Measurements from ENCODE around the gene COL8A2.
"Not testable (repeated sequence)": the region's sequence is repeated elsewhere in the genome, so short reads cannot be mapped to it uniquely, and the experiment has no call there.

Gene COL8A2

DNA sequence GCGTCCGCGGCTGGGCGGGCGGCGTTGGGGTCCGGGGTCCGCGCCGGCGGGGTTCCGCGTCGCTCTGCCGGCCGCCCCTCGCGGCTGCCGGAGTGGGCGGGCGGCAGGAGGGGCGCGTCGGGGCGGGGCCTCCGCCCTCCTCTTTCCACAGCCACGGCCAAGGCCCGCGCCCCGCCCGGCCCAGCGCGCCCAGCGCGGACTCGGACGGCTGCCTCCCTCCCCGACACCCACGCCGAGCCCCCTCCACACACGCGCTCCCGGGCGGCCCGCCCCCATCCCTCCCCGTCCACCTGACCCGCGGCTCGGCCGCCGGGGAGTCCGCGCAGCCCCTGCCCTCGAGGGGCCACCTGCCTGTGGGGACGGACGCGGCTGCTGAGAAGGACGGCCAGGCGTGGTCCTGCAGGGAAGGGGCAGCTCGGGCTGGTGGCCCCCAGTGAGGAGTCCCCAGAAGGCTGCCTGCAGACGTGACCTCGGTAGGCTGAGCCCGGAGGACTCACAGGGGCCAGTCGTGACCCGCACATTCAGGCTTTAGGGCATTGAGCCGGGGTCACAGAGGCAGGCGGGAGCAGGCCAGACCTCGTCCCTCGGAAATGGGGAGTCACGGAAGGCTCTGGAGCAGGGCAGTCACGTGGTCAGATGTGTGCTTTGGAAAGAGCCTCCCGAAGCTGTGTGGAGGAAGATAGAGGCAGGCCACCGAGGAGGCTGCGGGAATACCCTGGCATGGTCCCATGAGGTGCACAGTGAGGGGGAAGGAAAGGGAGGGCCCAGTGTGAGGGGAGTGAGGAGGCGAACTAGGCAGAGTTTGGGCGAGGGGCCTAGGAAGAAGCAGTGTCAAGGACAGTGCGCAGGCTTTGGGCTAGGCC, at the start of gene COL8A2:
Gene COL8A2, minus strand, starts transcription at position 94 of the 863 bp plus-strand sequence. CDS start 24,980 bp downstream, outside the sequence.
- DNase-seq (ENCODE audit: low spot score): no peak

DNA sequence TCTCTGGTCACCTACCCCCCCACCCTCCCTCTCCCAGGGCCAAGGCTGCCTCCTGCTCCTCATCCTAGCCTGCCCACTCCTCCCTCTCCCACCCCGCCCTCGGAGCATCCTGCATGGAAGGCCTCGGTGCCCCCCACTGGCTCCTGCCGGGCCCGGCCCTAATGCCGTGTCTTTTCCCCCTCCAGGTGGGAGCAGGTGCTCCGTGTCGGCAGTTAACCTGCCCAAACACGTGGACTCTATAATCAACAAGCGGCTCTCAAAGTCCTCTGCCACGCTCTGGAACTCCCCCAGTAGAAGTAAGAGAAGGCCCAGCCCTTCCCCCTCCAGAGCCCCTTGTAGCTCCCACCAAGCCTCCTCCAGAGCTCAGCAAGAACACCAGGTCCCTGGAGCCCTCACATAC, 49.7 kb upstream of the COL8A2 start:
- DNase-seq (ENCODE audit: low spot score): no peak

DNA sequence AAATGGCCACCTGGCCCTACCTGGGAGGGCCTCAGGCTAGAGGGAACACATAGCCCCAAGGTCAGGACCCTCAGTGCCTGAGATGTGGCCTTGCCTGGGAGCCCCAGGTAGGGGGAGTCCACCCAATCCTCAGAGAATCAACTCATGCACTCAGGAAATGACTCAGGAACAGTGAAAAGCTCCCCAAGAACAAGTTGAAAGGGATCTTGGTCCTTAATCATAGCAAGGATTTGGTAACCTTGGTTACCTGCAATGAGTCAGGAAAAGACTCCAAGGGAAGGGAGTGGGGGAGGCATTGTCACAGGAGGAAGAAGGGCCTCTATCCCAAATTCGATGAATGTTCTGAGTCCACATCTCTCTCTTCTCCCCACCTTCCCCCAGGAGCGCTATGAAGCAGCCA, 48.0 kb upstream of the COL8A2 start:
- no peak for DNase-seq (ENCODE audit: low spot score)

DNA sequence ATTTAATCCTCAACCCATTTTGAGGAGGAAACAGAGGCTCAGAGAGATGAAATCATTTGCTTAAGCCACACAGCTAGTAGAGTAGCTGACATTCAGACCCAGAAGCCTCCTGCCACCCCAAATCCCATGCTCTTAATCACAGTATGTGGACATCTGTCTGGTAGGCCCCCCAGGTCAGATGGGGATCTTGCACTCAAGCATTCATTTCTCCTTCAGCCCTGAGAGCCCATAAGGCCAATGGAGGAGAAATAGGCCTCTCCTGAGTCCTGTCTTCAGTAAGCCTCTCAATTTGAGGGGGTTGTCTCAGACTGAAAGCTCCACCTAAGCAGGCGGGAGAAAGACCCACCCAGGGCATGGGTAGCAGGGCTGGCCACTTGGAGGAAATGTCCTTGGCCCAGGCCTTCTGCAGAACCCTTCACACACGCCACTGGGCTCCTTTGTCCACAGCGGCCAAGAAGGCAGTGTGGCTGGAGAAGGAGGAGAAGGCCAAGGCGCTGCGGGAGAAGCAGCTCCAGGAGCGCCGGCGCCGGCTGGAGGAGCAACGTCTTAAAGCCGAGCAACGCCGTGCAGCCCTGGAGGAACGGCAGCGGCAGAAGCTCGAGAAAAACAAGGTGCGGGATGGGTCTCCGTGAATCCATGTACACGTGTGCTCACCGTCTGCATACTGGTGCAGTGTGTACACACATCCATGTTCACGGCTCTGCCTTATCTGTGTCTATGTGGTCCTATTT, 47.2 kb upstream of the COL8A2 start:
- DNase-seq (ENCODE audit: low spot score): no peak

DNA sequence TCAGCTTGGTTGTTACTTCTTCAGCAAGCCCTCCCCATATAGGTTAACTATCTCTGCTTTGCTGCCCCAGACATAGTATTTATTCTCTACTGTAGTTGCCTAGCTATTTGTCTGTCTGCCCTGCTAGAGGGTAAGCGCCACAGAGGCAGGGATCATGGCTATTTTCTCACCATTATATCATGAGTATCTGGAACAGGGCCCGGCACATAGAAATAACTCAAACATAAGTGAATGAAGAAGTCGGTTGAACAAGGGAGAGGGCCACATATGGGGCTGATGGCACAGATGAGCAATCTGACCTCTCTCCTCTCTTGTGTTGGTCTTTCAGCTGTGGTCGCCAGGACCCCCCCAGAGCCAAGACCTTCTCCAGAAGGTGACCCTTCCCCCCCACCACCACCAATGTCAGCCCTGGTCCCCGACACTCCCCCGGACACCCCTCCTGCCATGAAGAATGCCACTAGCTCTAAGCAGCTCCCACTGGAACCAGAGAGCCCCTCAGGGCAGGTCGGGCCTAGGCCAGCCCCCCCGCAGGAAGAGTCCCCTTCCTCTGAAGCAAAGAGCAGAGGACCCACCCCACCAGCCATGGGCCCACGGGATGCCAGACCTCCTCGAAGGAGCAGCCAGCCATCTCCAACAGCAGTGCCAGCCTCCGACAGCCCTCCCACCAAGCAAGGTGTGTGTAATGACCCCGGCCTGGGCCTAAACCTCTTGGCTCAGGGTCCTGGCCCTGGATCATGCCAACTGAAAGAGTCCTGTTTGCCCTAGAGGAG, 45.8 kb upstream of the COL8A2 start:
- no peak for DNase-seq (ENCODE audit: low spot score)

DNA sequence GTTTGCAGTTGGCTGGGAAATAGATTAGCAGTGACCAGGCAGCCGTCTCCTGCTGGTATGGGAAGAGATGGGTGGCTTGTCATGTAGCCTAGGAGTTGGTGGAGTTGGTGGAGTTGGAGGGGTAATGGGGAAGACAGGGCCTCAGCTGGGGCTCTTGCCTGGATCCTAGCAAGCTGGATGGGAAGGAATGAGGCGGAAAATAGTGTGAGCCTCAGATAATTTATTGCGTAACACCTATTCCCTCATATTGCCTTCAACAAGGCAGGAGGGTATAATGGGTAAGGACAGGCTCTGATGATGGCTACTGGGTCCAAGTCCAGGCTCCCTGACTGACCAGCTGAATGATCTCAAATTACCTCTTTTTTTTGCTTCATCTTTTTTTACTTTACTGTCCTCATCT, 43.5 kb upstream of the COL8A2 start:
- no peak for DNase-seq (ENCODE audit: low spot score)

DNA sequence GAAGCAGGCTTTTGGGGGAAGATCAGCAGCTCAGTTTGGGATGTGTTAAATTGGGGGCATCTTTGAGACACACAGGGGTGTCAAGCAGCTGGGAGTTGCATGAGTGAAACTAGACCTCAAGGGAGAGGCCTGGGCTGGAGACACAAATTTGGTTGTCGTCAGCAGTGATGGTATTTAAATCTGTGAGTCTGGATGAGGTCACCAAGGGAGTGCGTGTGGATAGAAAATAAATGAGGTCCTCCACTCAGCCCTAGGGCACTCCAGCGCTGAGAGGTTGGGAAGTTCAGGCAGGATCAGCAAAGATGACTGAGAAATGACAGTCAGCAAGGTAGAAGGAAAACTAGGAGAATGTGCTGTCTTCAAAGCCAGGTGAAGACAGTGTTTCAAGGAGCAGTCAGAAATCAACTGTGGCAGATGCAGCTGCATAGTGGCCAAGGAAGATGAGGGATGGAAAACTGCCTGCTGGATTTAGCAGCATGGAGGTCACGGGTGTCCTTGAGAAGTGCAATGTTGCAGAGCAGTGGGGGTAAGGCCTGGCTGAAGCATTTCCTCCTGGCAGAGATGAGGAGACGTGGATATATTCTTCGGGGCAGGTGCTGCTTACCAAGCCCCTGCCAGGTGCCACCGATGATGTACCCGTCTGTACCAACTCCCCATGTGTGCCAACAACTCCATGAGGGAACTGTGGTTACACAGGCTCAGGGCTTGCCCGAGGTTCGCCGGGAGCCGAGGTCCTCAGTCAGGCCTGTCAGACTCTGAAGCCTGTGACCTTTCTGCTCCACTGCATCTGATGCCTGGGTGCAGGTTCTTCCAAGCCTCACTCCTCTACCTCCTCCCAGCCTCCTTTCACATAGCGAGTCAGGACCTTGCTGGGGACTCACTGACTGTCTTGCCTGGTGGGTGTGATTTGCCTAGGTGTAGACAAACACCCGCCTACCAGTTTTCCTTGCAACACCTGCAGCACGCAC, 42.2 kb upstream of the COL8A2 start:
- DNase-seq (ENCODE audit: low spot score): no peak

DNA sequence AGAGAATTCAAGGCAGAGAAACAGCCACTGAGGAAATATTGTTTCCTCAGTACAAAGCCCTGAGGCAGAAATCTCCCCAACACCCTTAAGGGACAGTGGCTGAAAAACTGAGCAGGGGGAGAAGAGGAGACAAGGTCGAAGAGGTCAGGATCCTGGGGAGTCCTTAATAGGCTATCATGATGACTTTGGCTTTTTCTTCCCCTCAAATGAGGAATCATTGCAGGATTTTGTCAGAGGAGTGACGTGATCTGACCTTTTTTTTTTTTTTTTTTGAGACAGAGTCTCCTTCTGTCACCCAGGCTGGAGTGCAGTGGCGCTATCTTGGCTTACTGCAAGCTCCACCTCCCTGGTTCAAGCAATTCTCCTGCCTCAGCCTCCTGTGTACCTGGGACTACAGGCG, 41.1 kb upstream of the COL8A2 start:
- no peak for DNase-seq (ENCODE audit: low spot score)

DNA sequence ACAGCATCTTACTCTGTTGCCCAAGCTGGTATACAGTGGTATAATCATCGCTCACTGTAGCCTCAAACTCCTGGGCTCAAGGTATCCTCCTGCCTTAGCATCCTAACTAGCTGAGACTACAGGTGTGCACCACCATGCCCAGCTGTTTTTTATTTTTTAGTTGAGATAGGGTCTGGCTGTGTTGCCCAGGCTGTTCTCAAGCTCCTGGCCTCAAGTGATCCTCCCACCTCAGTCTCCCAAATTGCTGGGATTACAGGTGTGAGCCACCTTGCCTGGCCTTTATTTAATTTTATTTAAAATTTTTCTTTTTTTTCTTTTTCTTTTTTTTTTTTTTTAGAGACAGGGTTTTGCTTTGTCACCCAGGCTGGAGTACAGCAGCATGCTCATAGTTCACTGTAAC, 40.1 kb upstream of the COL8A2 start:
- DNase-seq (ENCODE audit: low spot score): no peak

DNA sequence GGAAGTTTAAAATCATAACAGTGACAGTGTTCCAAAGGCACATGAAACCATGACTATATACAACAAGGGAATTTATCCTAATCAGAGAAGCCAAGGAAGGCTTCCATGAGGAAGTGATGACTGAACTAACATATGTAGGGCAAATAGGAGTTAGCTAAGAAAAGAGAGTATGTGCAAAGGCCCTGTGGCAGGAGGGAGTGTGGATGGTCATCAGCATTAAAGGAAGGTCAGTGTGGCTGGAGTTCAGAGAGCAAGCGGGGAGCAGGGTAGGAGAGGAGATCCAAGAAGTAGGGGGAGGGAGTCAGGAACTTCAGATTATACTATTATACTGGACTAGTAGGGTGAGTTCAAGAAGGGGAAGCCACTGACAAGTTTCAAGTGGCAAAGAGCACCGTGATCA, 39.3 kb upstream of the COL8A2 start:
- no peak for DNase-seq (ENCODE audit: low spot score)

DNA sequence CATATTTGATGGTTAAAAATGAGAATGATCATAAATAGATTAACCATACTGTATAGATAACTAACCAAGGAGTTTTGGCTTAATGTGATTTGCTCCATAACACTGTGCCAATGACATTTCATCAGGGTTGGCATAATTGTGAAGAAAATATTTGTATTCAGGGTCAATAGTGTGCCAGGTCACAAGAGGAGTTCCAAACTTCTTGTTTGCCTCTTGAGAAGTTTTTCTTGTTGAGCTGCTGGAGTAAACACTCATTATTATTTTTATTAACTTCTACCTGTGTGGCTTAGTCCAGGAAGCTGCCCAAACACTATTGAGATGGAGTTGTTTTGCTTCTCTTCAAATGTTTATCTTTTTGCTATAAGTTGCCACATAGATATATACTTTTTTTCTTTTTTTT, 38.4 kb upstream of the COL8A2 start:
- DNase-seq (ENCODE audit: low spot score): no peak

DNA sequence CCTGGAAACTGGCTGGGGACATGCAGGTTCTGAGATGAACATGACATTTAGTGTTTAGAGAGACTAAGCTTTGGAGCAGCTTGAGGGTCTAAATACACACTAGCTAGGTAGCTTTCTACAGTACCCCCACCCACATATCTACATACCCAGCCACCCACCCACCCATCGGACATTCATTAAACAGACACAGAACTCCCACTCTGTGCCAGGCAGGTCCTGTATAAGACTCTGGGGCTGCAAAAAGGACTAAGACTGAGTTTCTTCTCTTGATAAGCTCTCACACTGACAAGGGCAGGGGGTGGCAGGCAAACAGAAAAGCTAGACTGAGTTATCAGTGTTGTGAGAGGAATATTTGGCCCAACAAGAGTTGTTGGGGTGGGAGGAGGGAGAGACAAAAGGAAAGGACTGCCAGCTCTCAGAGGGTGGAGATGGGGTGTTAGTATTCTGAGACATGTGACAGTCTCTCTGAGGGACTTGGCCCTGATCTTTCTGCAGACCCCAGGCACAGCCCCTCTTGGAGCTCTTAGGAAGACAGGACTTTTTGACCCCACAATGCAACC, 37.7 kb upstream of the COL8A2 start:
- DNase-seq (ENCODE audit: low spot score): no peak

DNA sequence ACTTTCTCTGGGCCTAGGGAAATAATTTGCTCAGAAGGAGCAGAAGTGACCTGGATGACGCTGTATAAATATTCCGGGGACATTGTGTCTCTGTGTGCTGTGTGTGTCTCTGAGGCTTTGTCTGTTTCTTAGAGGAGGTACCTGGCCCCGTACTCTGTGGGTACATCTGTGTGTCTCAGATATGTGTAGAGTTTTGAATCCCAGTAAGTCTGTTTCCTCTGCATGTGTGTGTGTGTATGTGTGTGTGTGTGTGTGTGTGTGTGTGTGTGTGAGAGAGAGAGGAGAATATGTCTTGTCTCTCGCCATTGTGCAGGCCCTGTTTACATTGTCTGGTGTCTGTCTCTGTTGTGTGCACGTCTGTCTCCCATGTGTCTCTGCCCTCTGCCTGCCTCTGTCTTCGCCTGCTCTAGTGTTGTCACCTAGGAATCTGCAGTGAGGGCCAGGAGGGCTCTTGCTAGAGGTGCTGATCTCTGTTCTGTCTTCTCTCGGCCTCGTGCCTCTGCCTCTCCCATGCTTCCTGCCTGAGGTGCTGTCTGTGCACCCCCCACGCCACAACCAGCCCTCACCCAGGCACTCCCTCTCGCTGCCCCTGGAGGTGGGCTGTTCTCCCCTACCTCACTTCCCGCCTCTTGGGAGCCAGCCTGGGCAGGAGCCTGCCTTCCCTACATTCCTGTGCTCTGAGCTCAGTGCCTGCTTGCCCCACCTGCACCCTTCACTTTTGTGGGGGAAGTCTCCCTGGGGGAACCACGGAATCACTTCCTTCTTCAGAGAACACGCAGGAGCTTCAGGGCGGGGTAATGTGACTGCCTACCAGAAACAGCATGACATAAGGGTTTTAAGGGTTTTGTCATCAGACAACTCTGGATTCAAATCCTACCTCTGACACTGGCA, 36.9 kb upstream of the COL8A2 start:
- DNase-seq (ENCODE audit: low spot score): peak; percentile 57

DNA sequence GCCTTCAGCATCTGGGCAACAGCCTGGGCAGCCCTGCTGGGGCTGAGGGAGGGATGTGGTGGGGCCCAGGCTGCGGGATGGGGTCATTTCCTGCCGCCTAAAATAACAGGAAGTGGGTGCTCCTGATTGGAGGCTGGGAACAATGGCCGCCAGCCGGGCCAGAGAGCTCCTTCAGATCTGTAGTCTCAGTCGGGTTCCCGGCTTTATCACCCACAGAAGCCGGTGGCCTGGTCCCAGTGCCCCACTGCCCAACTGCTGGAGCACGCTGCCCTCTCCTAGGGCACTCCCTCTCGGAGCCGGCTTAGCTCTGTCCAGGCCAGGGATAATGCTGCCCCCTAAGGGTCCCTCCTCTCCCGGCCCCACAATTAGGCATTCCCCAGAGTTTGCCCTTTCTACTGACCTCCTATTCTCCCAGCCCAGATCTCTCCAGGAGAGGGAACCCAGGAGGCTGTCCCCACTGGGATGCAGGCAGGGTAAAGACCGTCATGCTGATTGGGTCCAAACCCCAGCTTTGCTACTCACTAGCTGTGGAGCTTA, 36.0 kb upstream of the COL8A2 start:
- peak; percentile 70 for DNase-seq (ENCODE audit: low spot score)

DNA sequence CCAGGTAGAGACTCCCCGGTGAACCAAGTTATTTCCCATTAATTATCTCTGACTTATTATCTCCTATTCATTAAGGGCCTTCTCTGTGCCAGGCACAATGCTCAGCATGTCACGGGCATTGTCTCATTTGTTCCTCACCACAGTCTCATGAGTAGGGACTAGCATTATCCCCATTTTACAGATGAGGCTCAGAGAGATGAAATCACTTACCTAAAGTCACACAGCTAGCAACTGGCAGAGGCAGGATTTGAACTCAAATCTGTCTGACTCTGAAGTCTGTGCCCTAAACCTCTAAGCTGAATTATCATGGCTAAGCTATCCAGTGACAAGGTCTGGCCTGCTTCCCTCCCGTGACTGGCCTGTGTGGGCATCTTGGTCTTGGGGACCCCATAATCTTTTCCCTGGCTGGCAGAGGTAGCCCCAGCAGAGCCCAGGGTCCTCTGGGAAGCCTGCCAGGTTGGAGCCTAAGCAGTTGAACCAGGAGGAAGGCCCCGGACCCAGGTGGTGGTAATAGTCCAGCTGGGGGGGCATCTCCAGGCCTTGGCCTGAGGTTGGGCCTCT, 35.4 kb upstream of the COL8A2 start:
- no peak for DNase-seq (ENCODE audit: low spot score)

DNA sequence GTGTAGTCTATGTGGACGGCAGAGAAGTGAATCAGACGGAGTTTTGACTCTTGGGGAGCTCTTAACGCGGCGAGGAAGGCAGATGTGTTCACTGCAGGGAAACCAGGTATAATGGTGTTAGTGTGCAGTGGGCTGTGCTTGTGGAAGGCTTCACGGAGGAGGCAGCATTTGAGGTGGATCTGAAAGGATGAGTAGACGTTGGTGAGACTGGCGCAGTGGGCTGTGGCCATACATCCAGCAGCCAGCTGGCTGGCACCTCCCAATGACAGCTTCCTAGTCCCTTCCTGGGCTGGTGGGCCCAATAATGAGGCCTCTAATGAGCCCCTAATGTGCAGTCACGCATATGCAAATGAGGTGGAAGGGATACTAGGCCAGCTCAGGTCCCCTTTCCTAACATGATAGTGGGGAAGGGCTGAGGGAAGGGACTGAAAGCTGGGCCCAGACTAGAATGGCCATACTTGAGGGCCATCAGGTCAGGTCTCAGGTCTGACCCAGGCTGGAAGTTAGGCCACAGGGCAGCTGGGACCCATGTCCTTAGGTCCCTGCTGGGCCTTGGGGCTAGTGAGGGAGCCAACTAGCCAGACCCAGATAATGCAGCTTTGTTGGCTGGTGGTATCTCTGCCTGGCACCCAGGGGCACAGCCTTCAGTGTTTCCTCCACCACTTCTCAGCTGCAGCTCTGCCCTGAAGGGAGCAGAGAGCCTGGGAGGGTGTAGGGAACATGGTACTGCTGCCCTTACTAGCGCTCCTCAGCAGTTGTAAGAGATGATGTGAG, 34.8 kb upstream of the COL8A2 start:
- DNase-seq (ENCODE audit: low spot score): no peak

DNA sequence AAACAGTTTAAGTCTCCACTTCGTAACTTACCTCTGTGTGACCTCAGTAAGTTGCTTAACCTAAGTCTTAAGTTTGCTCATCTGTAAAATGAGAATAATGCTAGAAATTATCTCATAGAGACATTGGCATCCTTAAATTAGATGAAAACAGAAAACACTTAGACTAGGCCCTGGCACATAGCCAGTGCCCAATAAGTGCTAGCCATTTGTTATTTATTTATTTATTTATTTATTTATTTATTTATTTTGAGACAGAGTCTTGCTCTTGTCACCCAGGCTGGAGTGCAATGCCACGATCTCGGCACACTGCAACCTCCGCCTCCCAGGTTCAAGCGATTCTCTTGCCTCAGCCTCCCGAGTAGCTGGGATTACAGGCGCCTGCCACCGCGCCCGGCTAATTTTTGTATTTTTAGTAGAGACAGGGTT, 33.8 kb upstream of the COL8A2 start:
- DNase-seq (ENCODE audit: low spot score): not testable (repeated sequence)

DNA sequence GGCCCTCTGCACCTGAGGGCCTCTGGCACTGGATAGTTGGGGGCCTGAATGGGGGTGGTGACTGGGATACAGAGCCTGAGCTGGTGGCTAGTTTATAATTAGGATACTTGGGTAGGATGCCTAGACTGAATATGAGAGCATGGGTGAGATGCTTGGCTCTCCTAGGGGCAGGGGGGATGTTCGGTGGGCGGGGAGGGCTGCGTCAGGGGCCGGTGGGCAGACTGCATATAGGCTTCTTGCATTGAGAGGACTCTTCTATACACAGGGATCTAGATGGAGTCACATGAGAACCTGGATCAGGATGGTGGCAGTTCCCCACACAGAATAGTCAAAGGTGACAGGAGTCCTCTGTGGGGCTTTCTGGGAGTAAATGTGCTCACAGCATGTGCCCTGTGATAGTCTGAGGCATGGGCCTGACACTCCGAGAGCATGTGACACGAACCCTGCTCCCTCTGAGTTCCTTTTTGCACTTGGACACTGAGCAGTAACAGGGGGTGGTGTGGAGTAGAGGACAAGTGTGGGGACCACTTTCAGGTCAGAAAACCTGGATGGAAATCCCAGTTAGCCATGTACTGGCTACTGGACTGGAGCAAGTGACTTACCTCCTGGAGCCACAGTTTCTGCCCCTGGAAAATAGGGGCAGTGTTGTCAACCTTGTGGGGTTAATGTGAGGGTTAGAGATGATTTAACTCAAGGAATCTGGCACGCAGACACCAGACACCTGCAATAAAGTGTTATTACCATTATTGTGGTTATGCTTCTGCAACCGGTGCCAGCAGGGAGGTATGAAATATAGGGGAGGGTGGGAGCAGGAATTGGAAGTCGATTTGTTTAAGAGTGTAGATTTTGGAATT, 33.2 kb upstream of the COL8A2 start:
- DNase-seq (ENCODE audit: low spot score): no peak
